ENCODE results near the gene RASA3. TPM values are rescaled to one million over a fixed set of nuclear protein-coding genes. Genes with fewer than 3 reads are reported as not detected.
A peak's percentile ranks its signal among the peaks of the same experiment; 100 is the strongest.

Gene RASA3
- total and polyA plus RNA-seq, 2 of the 8 experiments (the other 6 are each of a cell fraction or from before 2014, with no cell fraction given) = 7.5 to 21.9 TPM

DNA sequence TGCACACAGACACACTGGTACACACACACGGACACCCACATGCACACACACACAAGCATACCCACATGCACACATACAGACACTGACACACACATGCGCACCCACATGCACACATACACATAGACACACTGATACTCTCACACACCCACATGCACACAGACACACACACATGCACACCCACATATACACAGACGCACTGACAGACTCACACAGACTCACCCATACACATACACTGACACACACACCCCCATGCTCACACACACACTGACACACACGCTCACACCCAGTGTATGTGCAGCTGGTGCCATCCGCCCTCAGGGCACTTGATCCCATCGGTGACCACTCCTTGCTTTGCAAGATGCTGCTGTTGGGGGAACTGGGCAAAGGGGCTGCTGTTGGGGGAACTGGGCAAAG, 9.7 kb upstream of the RASA3 start:
- peak overlapping the region; percentile 0; the same call in 1 of the 2 replicates for H2BK15ac ChIP-seq (ENCODE audit: low read length)
- H3K27me3 ChIP-seq (replicated peaks in 1 of 4; ENCODE audit: control insufficient read depth in 3 of 4, extremely low read depth in 1 of 4, insufficient read depth in 3 of 4, low read length in 3 of 4) = no peaks in the 10 kb centered on the region
- H3K4me3 ChIP-seq (ENCODE audit: extremely low read depth in 1 of 4, insufficient read depth in 2 of 4, low read depth in 3 of 4, low read length in 4 of 4) = no peak overlapping the region
- no peak overlapping the region for H2BK20ac ChIP-seq (ENCODE audit: low read length)
- no peak overlapping the region for H4K8ac ChIP-seq (ENCODE audit: extremely low read depth, insufficient read depth, low read length)
- H4K20me1 ChIP-seq (replicated peaks in 1 of 2; ENCODE audit: control insufficient read depth in 1 of 2, insufficient read depth in 2 of 2, low read length in 2 of 2) = peaks cover 0 to 10% of the 10 kb centered on the region in 2 experiments
- peak overlapping the region; percentile 78; the same call in 1 of the 2 replicates for H2BK12ac ChIP-seq (ENCODE audit: low read depth, low read length)
- H3K14ac ChIP-seq (ENCODE audit: insufficient read length) = no peak overlapping the region
- no peak overlapping the region for H2AFZ ChIP-seq (ENCODE audit: low read length)
- H2BK5ac ChIP-seq (ENCODE audit: low read depth, low read length) = peak overlapping the region; percentile 82
- H4K5ac ChIP-seq (ENCODE audit: insufficient read length, low read depth, low read length) = no peak overlapping the region
- H3K79me1 ChIP-seq (ENCODE audit: low read depth, low read length) = no peaks in the 10 kb centered on the region
- peak overlapping the region; percentile 20 for H4K91ac ChIP-seq (replicated peaks; ENCODE audit: insufficient read length, low read length)
- H3K36me3 ChIP-seq (ENCODE audit: control insufficient read depth in 2 of 4, insufficient read depth in 4 of 4, low read length in 3 of 4) = no peaks in the 10 kb centered on the region; a peak in 1 of 8 replicates
- peaks cover 9% of the 10 kb centered on the region for H3K23me2 ChIP-seq (ENCODE audit: low read depth, low read length)
- no peak overlapping the region for H3K4me2 ChIP-seq (ENCODE audit: insufficient read depth in 1 of 2, low read depth in 2 of 2, low read length in 2 of 2)
- no peak overlapping the region for H3K27ac ChIP-seq (ENCODE audit: low read depth, low read length)
- peak overlapping the region; percentile 26 for H3K56ac ChIP-seq (replicated peaks; ENCODE audit: insufficient read length, low read depth, low read length)
- no peaks in the 10 kb centered on the region for H3K79me2 ChIP-seq (ENCODE audit: control insufficient read depth in 1 of 2, insufficient read depth in 2 of 2, low read length in 2 of 2)
- WGBS, 2 experiments (ENCODE audit: extremely low coverage in 1 of 2, insufficient coverage in 1 of 2, insufficient read length in 1 of 2, insufficient replicate concordance in 2 of 2, low coverage in 1 of 2, low lambda C conversion rate in 2 of 2, missing lambda C conversion rate in 1 of 2) = 87% methylated on average over 6 of the region's 6 CpGs; no CpG with 5 or more reads in 1 of the 2 experiments
- no peak overlapping the region for H3K18ac ChIP-seq (ENCODE audit: extremely low read depth, low read length)
- H2AK5ac ChIP-seq (ENCODE audit: low read depth, low read length) = peak overlapping the region; percentile 91
- H3K4ac ChIP-seq (replicated peaks; ENCODE audit: insufficient read length, low read depth, low read length) = peak overlapping the region; percentile 20
- no peak for FAIRE-seq
- H3K9ac ChIP-seq (replicated peaks in 1 of 4; ENCODE audit: extremely low read depth in 1 of 4, low read depth in 3 of 4, low read length in 3 of 4) = no peak overlapping the region; a peak in 1 of 7 replicates
- H3K9me3 ChIP-seq (ENCODE audit: insufficient read depth in 2 of 2, low read depth in 1 of 2, low read length in 1 of 2) = no peaks in the 10 kb centered on the region
- H2BK120ac ChIP-seq (replicated peaks; ENCODE audit: low read depth, low read length) = no peak overlapping the region
- DNase-seq (ENCODE audit: low read depth in 1 of 2, low spot score in 2 of 2) = no peak
- peaks cover 0 to 3% (median 1%) of the 10 kb centered on the region in 4 experiments; a peak in 2 of 7 replicates for H3K4me1 ChIP-seq (replicated peaks in 1 of 4; ENCODE audit: control insufficient read depth in 3 of 4, insufficient read depth in 4 of 4, low read length in 3 of 4)
- no peak overlapping the region for H3K23ac ChIP-seq (ENCODE audit: insufficient read length)
- CTCF ChIA-PET (ENCODE audit: partially characterized antibody) = interaction anchor here (1.6 kb wide), 1 partner anchor 26 kb away, joined by 4 read pairs; no protein-coding TSS in a partner anchor
- POLR2A ChIA-PET (ENCODE audit: partially characterized antibody) = no interaction called here
- no peak for TF ChIP-seq NRF1 (IDR thresholded peaks at IDR 0.05; ENCODE audit: low read depth, low read length)
- no peak for TF ChIP-seq CTBP2 (IDR thresholded peaks at IDR 0.05; ENCODE audit: borderline replicate concordance, insufficient read depth, insufficient read length, low read length)
- TF ChIP-seq SUZ12 (IDR thresholded peaks at IDR 0.05; ENCODE audit: low read length) = no peak
- TF ChIP-seq JUND (IDR thresholded peaks at IDR 0.05; ENCODE audit: low read length) = no peak
- TF ChIP-seq BACH1 (IDR thresholded peaks at IDR 0.05; ENCODE audit: low read length) = no peak
